OCI-LY7 (cell line): Measurements from ENCODE around the gene PEX14. TPM values are rescaled to one million over a fixed set of nuclear protein-coding genes. Genes with fewer than 3 reads are reported as not detected.

Experiments used
- BruUV-seq: library from RNA; stranded (reverse); fragments of 400-500 nt; replicated peaks from 2 replicates; lab custom pipeline; 2021; lab: Mats Ljungman, UMichigan
- CTCF ChIA-PET: fragments of 300-600 bp; sonication (Branson Sonifier 250); formaldehyde crosslinking; loops from one replicate; lab custom pipeline; 2022; ENCODE audit warnings: antibody characterized with exemption; ENCODE audit not compliant: unreplicated experiment; lab: Charles Lee
- POLR2A ChIA-PET: fragments of 300-600 bp; sonication (Branson Sonifier 250); formaldehyde crosslinking; loops from one replicate; lab custom pipeline; 2022; ENCODE audit warnings: antibody characterized with exemption; lab: Charles Lee
- DNase-seq: peaks from one replicate; pipeline ENCODE4 v3.0.0-alpha.2; 2015; ENCODE audit warnings: low spot score
- H2AFZ ChIP-seq: fragments of 200-600 bp; sonication (generic), shearing (Covaris generic); 2 replicates; pipeline ENCODE4 v1.6.1; 2014; ENCODE audit warnings: mild to moderate bottlenecking, antibody characterized with exemption, low read length, moderate library complexity
- H3K27ac ChIP-seq: fragments of 200-600 bp; sonication (generic); 2 replicates; pipeline ENCODE4 v1.5.1; 2014; ENCODE audit warnings: mixed run types, low read depth, mild to moderate bottlenecking, moderate library complexity, low read length, inconsistent platforms; ENCODE audit not compliant: poor library complexity, severe bottlenecking
- H3K36me3 ChIP-seq: fragments of 200-600 bp; sonication (generic); 2 replicates; pipeline ENCODE4 v1.6.1; 2014; ENCODE audit warnings: mild to moderate bottlenecking, antibody characterized with exemption, low read length, moderate library complexity, mixed read lengths; ENCODE audit not compliant: insufficient read depth
- H3K4me1 ChIP-seq: fragments of 200-600 bp; sonication (generic); 2 replicates; pipeline ENCODE4 v1.5.1; 2014; ENCODE audit warnings: mild to moderate bottlenecking, low read length; ENCODE audit not compliant: insufficient read depth, poor library complexity, severe bottlenecking
- H3K4me2 ChIP-seq: fragments of 200-600 bp; sonication (generic); 2 replicates; pipeline ENCODE4 v1.6.1; 2014; ENCODE audit warnings: mild to moderate bottlenecking, low read length
- H3K4me3 ChIP-seq: fragments of 200-600 bp; sonication (generic); 2 replicates; pipeline ENCODE4 v1.5.1; 2014; ENCODE audit warnings: mild to moderate bottlenecking, low read depth, low read length; ENCODE audit not compliant: poor library complexity, severe bottlenecking
- H3K79me2 ChIP-seq: fragments of 200-600 bp; sonication (generic); 2 replicates; pipeline ENCODE4 v1.6.1; 2016; ENCODE audit warnings: low read depth, mild to moderate bottlenecking, low read length, moderate library complexity, mixed read lengths; ENCODE audit not compliant: insufficient read depth
- H3K9me2 ChIP-seq: fragments of 200-600 bp; sonication (generic); 2 replicates; pipeline ENCODE4 v1.6.1; 2016; ENCODE audit warnings: mild to moderate bottlenecking, low read length, mixed read lengths; ENCODE audit not compliant: insufficient read depth
- H3K9me3 ChIP-seq: fragments of 200-600 bp; sonication (generic); 2 replicates; pipeline ENCODE4 v1.6.1; 2014; ENCODE audit warnings: mild to moderate bottlenecking, mixed run types, low read length, mixed read lengths
- H4K20me1 ChIP-seq: fragments of 200-600 bp; sonication (generic); 2 replicates; pipeline ENCODE4 v1.6.1; 2014; ENCODE audit warnings: mild to moderate bottlenecking, antibody characterized with exemption, low read length, moderate library complexity, mixed read lengths; ENCODE audit not compliant: insufficient read depth
- EZH2phosphoT487 ChIP-seq: fragments of 200-600 bp; sonication (generic); IDR thresholded peaks from 2 replicates; pipeline ENCODE4 v1.6.1; 2018; ENCODE audit warnings: low read depth, borderline replicate concordance, mild to moderate bottlenecking, mixed run types, antibody characterized with exemption, low read length, moderate library complexity, mixed read lengths
- intact Hi-C: fragments of 100-400 bp; cut with micrococcal nuclease; formaldehyde crosslinking; loops from one replicate; pipeline ENCODE4 v1.10.0; 2022; ENCODE audit not compliant: unreplicated experiment
- total RNA-seq, 2 experiments: library from RNA; depleted of rRNA in 1 of 2; stranded (reverse); fragments of >200 nt in 1 of 2; shearing (Covaris generic) in 1 of 2; gene quantifications; 2 replicates each; pipeline ENCODE4 v1.2.3, GENCODE V29; 2014 to 2022
- TF ChIP-seq, protein P1 (sequence below): fragments of 200-600 bp; sonication (generic); conservative IDR thresholded peaks from 2 replicates; pipeline ENCODE4 v1.5.1; 2014; ENCODE audit warnings: mild to moderate bottlenecking, antibody characterized with exemption, low read length, moderate library complexity, mixed read lengths

PEX14 gene
- total RNA-seq, 2 experiments from 2014 or later: 14.6 to 24.3 TPM

- Histone ChIP-seq H3K79me2 (no peaks in the 10 kb centered on the region), H3K36me3 (no peaks in the 10 kb centered on the region), H2AFZ (no peak overlapping the region), H3K4me2 (no peak overlapping the region), H4K20me1 (no peaks in the 10 kb centered on the region), H3K4me1 (no peaks in the 10 kb centered on the region), H3K9me2 (no peaks in the 10 kb centered on the region), H3K4me3 (no peak overlapping the region), H3K27ac (no peak overlapping the region), H3K9me3 (no peaks in the 10 kb centered on the region)
- ChIA-PET CTCF (no interaction called here), POLR2A (no interaction called here)
- no peak for DNase-seq
- TF ChIP-seq, protein P1, sequence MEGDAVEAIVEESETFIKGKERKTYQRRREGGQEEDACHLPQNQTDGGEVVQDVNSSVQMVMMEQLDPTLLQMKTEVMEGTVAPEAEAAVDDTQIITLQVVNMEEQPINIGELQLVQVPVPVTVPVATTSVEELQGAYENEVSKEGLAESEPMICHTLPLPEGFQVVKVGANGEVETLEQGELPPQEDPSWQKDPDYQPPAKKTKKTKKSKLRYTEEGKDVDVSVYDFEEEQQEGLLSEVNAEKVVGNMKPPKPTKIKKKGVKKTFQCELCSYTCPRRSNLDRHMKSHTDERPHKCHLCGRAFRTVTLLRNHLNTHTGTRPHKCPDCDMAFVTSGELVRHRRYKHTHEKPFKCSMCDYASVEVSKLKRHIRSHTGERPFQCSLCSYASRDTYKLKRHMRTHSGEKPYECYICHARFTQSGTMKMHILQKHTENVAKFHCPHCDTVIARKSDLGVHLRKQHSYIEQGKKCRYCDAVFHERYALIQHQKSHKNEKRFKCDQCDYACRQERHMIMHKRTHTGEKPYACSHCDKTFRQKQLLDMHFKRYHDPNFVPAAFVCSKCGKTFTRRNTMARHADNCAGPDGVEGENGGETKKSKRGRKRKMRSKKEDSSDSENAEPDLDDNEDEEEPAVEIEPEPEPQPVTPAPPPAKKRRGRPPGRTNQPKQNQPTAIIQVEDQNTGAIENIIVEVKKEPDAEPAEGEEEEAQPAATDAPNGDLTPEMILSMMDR: no peak
- TF ChIP-seq EZH2phosphoT487: no peak
- BruUV-seq: no TSS peak
- intact Hi-C loops: no loop called here
Observed at GRCh38 chr1:10653370-10654125, 178.8 kb downstream of the PEX14 start.

GRCh38 chr1:10655002-10655401 is 180.3 kb downstream of the PEX14 start:
- BruUV-seq: no TSS peak
- intact Hi-C loops: no loop called here

More at GRCh38 chr1:10655002-10655401, 180.3 kb downstream of the PEX14 start:
- no peaks in the 10 kb centered on the region for H3K9me3 ChIP-seq
- H2AFZ ChIP-seq: no peak overlapping the region
- no peak overlapping the region for H3K4me2 ChIP-seq
- H3K9me2 ChIP-seq: no peaks in the 10 kb centered on the region
- no peaks in the 10 kb centered on the region for H3K36me3 ChIP-seq
- no peaks in the 10 kb centered on the region for H3K4me1 ChIP-seq
- no peak for DNase-seq
- H3K79me2 ChIP-seq: no peaks in the 10 kb centered on the region
- no peak overlapping the region for H3K27ac ChIP-seq
- no peak overlapping the region for H3K4me3 ChIP-seq
- ChIA-PET CTCF (interaction anchor here (0.6 kb wide), 1 partner anchor 91 kb away, joined by 5 read pairs; no protein-coding TSS in a partner anchor), POLR2A (no interaction called here)
- H4K20me1 ChIP-seq: no peaks in the 10 kb centered on the region
- TF ChIP-seq, protein P1: no peak
- TF ChIP-seq EZH2phosphoT487: no peak
